Right renal cortex interstitium (tissue), 3 donors: ENCODE measurements around the gene TCERG1L. TPM values are rescaled to one million over a fixed set of nuclear protein-coding genes. Genes with fewer than 3 reads are reported as not detected.
"Not testable (repeated sequence)": the region's sequence is repeated elsewhere in the genome, so short reads cannot be mapped to it uniquely, and the experiment has no call there.

Source experiments
- DNase-seq, 3 donors: peaks; one replicate each; pipeline ENCODE4 v3.0.0-alpha.2; 2013; ENCODE audit warnings: low read depth in 3 of 3, low spot score in 2 of 3
- polyA plus RNA-seq, 3 donors: library from polyadenylated mRNA; unstranded; fragments of 120-200 nt; gene quantifications; one replicate each; pipeline ENCODE4 v1.2.1, GENCODE V29; 2013; ENCODE audit not compliant: insufficient read length in 3 of 3

TCERG1L gene
- polyA plus RNA-seq, 3 donors, result 1.2 to 1.7 (median 1.4) TPM

GRCh38 chr10:131150126-131150525 is 161.4 kb downstream of the TCERG1L start:
- no peak for DNase-seq

GRCh38 chr10:131149586-131149985 is 161.9 kb downstream of the TCERG1L start:
- no peak for DNase-seq

DNA sequence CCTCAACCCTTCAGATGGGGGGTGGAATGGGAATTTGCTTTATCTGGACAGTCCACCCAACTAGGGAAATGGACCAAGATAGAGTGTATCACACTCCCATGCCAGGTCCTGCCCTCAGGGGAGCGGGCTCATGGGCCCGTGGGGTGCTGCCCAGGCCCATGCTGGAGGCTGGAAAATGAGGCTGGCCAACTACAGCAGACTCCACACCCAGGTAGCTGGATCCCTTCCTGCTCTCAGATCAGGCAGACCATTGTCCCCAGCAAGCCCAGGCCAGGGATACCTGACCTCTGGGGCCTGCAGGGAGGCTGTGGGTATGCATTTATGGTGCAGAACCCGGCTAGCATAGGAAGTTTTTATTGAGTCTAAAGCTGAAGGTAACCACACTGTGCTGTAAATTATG is 162.4 kb downstream of the TCERG1L start:
- DNase-seq, result no peak

DNA sequence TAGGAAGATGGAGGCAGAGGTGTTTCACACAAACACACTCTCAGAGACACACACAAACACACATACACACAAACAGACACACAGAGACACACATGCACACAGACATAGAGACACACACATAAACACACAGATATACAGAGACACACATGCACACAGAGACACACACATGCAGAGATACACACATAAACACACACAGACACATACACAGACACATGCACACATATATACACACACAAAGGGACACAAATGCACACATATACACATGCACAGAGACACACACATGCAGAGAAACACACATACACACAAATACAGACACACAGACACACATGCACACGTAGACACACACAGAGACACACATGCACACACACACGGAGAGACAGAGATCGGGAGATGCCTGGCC is 163.3 kb downstream of the TCERG1L start:
- DNase-seq, result no peak

GRCh38 chr10:131147301-131147975 is 164.1 kb downstream of the TCERG1L start:
- DNase-seq, result no peak

- DNase-seq, result no peak
These were observed 164.7 kb downstream of the TCERG1L start for GRCh38 chr10:131146790-131147189.

DNA sequence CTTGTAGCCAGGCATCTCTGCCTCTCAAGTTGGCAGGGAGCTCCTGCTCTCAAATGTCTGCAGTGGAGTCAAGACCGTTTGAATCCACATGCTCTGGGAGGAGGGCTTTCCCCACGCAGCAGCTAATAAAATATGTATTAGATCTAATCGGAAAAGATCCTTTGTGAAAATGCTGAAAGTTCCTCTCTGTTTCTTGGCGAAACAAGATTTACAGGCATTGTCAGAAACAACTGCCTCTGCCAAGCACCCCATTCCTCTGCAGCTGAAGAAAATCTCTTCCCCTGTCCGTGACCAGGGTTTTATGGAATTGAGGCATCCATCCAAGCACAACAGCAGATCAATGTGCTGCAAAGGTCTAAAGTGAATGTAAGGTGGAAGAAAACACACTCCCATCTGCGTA is 165.8 kb downstream of the TCERG1L start:
- no peak for DNase-seq

- no peak for DNase-seq
These were observed 166.7 kb downstream of the TCERG1L start for GRCh38 chr10:131144711-131145375.

GRCh38 chr10:131144196-131144595 is 167.3 kb downstream of the TCERG1L start:
- DNase-seq, result no peak

- no peak for DNase-seq
These were observed 167.9 kb downstream of the TCERG1L start for GRCh38 chr10:131143425-131144165.

DNA sequence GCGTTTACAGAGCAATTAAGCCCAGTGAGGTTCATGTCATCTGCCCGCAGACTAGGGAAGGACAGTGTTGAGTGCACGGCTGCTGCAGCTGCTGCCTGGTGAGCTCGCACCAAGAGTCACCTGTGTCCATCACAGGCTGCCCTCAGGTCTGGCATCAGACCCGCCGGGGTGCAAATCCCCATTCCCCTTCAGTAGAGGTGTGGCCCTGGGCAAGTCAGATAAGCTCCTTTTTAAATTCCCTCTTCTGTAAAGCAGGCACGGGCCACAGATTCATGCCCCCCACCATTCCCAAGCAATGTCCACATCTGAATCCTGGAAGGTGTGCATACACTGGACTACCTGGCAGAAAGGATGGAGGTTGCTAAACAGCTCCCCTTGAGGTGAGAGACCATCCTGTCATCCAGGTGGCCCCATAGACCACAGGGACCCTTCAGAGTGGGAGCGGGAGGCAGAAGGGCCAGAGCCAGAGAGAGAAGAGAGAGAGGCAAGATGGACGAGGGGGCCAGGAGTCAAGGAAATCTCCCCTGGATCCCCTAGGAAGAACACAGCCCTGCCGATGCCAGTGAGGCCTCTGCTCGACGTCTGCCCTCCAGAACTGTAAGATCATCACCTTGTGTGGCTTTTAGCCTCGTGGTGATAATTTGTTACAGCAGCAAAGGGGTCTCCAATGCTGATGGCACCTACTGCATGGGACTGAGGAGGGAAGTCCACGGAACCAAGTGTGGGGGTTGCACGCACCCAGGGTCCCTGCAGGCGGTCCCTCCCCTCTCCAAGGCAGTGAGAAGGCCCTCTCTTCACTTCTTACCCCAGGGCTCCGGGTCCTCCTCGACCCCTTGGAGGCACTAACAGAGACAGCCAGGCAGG is 168.8 kb downstream of the TCERG1L start:
- no peak for DNase-seq

DNA sequence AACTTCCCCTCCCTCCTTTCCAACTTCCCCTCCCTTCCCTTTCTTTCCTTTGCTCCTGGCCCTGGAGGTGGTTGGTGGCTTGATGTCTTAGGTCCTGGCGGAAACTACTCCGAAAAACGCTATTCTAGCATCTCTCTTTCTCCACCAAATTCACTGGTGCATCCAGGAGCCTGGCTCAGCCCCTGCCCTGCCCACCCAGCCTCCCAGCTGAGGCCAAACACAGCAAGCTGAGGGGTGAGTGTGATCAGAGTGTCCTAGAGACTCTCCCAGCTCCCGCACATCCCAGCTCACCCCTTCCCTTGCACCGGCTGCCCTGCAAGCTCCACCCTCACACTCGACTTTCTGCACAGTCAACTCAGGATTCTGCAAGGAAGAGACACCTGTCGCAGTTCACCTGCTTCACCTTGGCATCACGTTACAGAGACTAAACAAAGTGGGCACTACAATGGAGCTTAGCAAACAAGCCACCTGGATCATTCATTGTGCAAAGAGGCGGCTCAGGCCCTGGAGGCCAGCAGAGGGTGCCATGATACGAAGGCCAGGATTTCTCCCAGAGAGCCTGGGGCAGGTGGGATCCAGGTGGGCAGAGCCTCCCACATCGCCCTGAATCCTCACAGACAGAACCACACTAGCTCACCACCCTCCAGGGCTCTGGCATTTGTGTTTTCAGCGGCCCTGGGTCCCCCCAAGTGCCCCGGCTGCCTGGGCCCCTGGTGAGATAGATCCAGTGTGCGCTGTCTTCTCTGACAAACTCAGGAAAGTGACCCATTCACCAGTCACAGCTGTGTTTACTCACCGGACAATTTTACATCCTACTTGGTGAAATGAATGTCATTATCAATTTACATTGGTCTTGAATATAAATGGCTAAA is 169.6 kb downstream of the TCERG1L start:
- no peak for DNase-seq

- DNase-seq, result no peak
These were observed 170.3 kb downstream of the TCERG1L start for GRCh38 chr10:131141207-131141606.

DNA sequence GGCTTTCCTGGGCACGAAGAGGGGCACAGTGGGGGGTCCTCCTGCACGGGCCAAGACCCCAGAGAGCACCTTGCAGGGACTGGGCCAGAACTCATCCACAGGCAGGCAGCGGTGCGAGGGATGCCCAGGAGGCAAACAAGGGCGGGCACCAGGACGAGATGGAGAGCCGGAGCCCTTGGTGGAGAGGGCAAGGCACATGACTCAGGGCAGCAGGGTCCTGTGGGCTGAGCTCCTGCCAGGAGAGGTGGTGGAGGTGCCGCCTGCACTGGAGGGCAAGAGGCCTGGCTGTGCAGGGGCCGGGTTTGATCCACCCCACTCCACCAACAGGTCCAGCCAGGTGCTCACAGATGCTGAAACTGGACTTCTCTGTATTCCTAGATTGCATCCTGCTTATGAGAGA is 170.9 kb downstream of the TCERG1L start:
- no peak for DNase-seq

- DNase-seq, result no peak
These were observed 174.3 kb downstream of the TCERG1L start for GRCh38 chr10:131137223-131137622.

DNA sequence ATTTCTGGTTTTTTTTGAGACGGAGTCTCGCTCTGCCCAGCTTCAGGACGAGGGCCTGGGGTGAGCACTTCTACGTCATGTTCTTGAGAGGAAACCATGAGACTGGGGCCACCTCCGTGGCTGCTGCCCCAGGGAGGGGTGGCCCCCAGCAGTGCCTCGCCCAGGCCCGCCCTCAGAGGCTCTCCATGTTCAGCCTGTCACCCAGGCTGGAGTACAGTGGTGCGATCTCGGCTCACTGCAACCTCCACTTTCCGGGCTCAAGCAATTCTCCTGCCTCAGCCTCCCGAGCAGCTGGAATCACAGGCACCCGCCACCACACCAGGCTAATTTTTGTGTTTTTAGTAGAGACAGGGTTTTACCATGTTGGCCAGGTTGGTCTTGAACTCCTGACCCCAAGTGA is 175.2 kb downstream of the TCERG1L start:
- DNase-seq, result not testable (repeated sequence)

DNA sequence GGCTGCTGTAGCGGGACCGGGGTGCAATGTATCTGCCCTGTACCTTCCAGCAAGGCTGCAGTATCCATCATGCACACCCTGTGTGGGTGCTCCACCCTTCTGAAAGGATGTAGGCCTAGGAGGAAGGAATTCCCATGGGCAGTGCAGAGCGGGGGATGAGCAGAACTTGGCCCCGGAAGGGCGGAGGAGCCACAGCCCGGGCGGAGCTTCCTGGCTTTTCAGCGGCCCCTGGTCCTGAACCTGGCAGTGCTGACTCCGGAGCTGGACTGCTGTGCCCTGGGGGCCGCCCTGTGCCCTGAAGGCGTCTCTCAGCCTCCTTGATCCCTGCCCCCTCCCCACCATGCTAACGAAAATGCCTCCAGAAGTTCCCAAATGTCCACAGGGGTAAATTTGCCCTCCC is 175.8 kb downstream of the TCERG1L start:
- no peak for DNase-seq

GRCh38 chr10:131134651-131135050 is 176.9 kb downstream of the TCERG1L start:
- no peak for DNase-seq

- DNase-seq, result no peak
These were observed 177.4 kb downstream of the TCERG1L start for GRCh38 chr10:131134001-131134576.

DNA sequence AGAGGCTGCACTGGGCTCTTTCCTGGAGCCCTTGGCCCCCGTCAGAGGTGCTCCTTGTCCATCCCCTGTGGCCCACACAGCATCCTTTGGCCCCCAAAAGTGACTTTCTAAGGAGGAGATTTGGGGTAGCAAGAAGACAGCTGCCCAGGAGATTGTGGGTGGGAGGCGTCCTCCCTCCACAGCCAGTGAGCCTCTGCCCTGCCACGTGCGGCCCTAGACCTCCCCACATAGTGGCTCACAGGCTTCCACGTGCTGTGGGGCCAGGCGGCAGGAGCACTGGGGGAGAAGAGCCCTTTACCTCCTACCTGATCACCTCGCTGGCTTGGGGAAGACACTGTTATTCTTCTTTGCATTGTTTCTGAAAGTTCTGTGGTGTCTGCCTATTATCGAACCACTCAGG is 178.8 kb downstream of the TCERG1L start:
- no peak for DNase-seq
